ENCODE measurements around the gene FAM163B.

GRCh38 chr9:133547116-133547515, 62.1 kb downstream of the FAM163B start:
- no peak for TF ChIP-seq POLR2A (IDR thresholded peaks at IDR 0.05)
- TF ChIP-seq CTCF (IDR thresholded peaks at IDR 0.05), result no peak
